MM.1S (cell line): ENCODE measurements around the gene MPP3.

Experiments used
- DNase-seq: peaks from one replicate; pipeline ENCODE4 v3.0.0-alpha.2; 2015
- H2AFZ ChIP-seq: fragments of 300-600 bp; sonication (generic); 2 replicates; pipeline ENCODE4 v1.6.0; 2016; ENCODE audit warnings: antibody characterized with exemption, low read length
- H3F3A ChIP-seq: fragments of 300-600 bp; sonication (generic); 2 replicates; pipeline ENCODE4 v1.6.1; 2016; ENCODE audit warnings: mild to moderate bottlenecking, antibody characterized with exemption, low read length, moderate library complexity, mixed read lengths; ENCODE audit not compliant: insufficient read depth
- H3K27ac ChIP-seq: fragments of 300-600 bp; sonication (generic); 2 replicates; pipeline ENCODE4 v1.5.1; 2016; ENCODE audit warnings: mild to moderate bottlenecking, low read length
- H3K27me3 ChIP-seq: fragments of 300-600 bp; sonication (generic); replicated peaks from 2 replicates; pipeline ENCODE4 v1.6.0; 2016; ENCODE audit warnings: low read length; ENCODE audit not compliant: insufficient read depth
- H3K36me3 ChIP-seq: fragments of 300-600 bp; sonication (generic); replicated peaks from 2 replicates; pipeline ENCODE4 v1.6.1; 2016; ENCODE audit warnings: mild to moderate bottlenecking, low read length, mixed read lengths; ENCODE audit not compliant: insufficient read depth
- H3K4me1 ChIP-seq: fragments of 300-600 bp; sonication (generic); 2 replicates; pipeline ENCODE4 v1.6.1; 2016; ENCODE audit warnings: low read length, mixed read lengths
- H3K4me2 ChIP-seq: fragments of 300-600 bp; sonication (generic); 2 replicates; pipeline ENCODE4 v1.6.0; 2016; ENCODE audit warnings: low read depth, low read length
- H3K4me3 ChIP-seq: fragments of 300-600 bp; sonication (generic); 2 replicates; pipeline ENCODE4 v1.5.1; 2016; ENCODE audit warnings: low read length, mixed read lengths
- H3K79me2 ChIP-seq: fragments of 300-600 bp; sonication (generic); 2 replicates; pipeline ENCODE4 v1.6.1; 2016; ENCODE audit warnings: mixed run types, low read length, mixed read lengths
- H3K9ac ChIP-seq: fragments of 300-600 bp; sonication (generic); 2 replicates; pipeline ENCODE4 v1.6.1; 2016; ENCODE audit warnings: low read length, mixed read lengths
- H3K9me2 ChIP-seq: fragments of 300-600 bp; sonication (generic); replicated peaks from 2 replicates; pipeline ENCODE4 v1.6.1; 2016; ENCODE audit warnings: mild to moderate bottlenecking, low read length, mixed read lengths; ENCODE audit not compliant: insufficient read depth
- H3K9me3 ChIP-seq: fragments of 300-600 bp; sonication (generic); replicated peaks from 2 replicates; pipeline ENCODE4 v1.6.1; 2016; ENCODE audit warnings: mild to moderate bottlenecking, low read length, mixed read lengths; ENCODE audit not compliant: insufficient read depth
- H4K20me1 ChIP-seq: fragments of 300-600 bp; sonication (generic); 2 replicates; pipeline ENCODE4 v1.6.1; 2016; ENCODE audit warnings: mild to moderate bottlenecking, low read length, moderate library complexity, mixed read lengths; ENCODE audit not compliant: insufficient read depth
- CTCF ChIP-seq: fragments of 300-600 bp; sonication (generic); IDR thresholded peaks from 2 replicates; pipeline ENCODE4 v1.5.1; 2016; ENCODE audit warnings: antibody characterized with exemption, low read length, mixed read lengths
- EZH2 ChIP-seq: fragments of 300-600 bp; sonication (generic); optimal IDR thresholded peaks from 2 replicates; pipeline ENCODE3; 2017; ENCODE audit warnings: low read depth, mild to moderate bottlenecking, antibody characterized with exemption, low read length, mixed read lengths
- EZH2phosphoT487 ChIP-seq: fragments of 300-600 bp; sonication (generic); IDR thresholded peaks from 2 replicates; pipeline ENCODE4 v1.6.1; 2018; ENCODE audit warnings: antibody characterized with exemption, low read length

MPP3 gene

DNA sequence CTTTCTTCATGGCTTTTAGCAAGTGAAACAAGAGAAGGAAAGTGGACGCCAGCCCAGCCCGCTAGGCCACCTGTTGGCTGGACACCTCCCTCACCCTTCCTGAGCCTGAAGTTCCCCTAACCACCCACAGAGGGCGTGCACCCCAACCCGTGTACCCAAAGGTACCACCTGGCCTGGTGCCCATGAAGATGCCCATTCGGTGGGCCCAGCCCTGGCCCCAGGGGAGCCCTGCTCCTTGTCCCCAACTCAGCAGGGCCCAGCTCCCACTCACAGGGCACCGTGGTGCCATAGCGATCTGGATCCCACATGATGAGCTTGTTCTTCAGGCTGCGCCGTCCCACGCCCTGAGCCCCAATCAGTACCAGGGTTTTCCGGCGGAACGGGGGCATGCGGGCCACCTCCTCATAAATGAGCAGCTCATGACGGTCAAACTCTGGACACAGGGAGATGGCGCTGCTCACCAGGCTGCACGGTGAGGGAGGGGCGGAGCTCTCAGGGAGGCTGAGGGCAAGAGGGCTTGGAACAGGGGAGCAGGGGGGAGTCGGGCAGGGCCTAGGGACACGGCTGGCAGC, 47.6 kb upstream of the MPP3 start:
- Histone ChIP-seq H3K4me3 (no peak overlapping the region), H3K27ac (no peak overlapping the region), H3F3A (no peaks in the 10 kb centered on the region), H3K9me3 (no peaks in the 10 kb centered on the region), H2AFZ (peak overlapping the region; percentile 7; the same call in 1 of the 2 replicates), H3K9ac (no peak overlapping the region), H3K27me3 (no peaks in the 10 kb centered on the region; the same call in 1 of the 2 replicates), H4K20me1 (no peaks in the 10 kb centered on the region), H3K9me2 (no peaks in the 10 kb centered on the region), H3K79me2 (no peaks in the 10 kb centered on the region), H3K4me2 (no peak overlapping the region), H3K36me3 (no peaks in the 10 kb centered on the region), H3K4me1 (no peaks in the 10 kb centered on the region)
- DNase-seq = peak; percentile 35
- TF ChIP-seq EZH2phosphoT487 = no peak
- peak; percentile 87 for TF ChIP-seq CTCF

DNA sequence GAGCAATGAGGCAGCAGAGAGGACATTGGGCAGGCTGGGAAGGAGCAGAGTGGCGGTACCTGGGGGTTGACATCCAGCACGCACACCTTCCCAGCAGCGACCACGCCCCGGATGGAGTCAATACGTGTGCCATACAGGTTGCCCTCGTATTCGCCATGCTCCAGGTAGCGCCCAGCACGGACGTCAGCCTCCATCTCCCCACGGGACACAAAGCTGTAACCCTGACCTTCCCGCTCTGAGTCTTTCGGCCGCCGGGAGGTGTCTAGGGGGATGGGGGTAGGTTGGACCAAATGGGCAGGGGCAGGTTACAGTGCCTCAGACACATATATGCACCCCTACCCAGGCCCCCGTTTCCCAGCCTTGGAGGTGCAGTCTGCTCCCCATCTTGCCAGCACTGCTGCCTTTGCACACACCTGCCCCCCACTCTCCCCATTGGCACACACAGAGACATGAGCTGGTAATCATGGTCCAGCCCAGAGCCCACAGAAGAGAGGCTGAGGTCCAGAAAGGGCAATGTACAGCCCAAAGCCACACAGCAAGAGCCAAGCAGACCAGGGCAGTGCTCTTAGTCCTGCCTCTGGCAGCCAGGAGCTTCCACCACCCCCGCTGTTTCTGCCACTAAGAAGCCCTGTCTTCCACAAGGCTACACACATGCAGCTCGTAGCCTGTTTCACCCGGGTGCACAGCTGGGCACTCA, 46.9 kb upstream of the MPP3 start:
- H3K36me3 ChIP-seq = no peaks in the 10 kb centered on the region
- H3F3A ChIP-seq = no peaks in the 10 kb centered on the region
- H4K20me1 ChIP-seq = no peaks in the 10 kb centered on the region
- H3K9ac ChIP-seq = no peak overlapping the region
- no peaks in the 10 kb centered on the region; the same call in 1 of the 2 replicates for H3K27me3 ChIP-seq
- no peak overlapping the region for H3K27ac ChIP-seq
- no peak for TF ChIP-seq CTCF
- TF ChIP-seq EZH2phosphoT487 = no peak
- no peak for TF ChIP-seq EZH2
- no peaks in the 10 kb centered on the region for H3K4me1 ChIP-seq
- no peak overlapping the region for H2AFZ ChIP-seq
- H3K79me2 ChIP-seq = no peaks in the 10 kb centered on the region
- H3K4me2 ChIP-seq = no peak overlapping the region
- no peaks in the 10 kb centered on the region for H3K9me2 ChIP-seq
- H3K9me3 ChIP-seq = no peaks in the 10 kb centered on the region
- no peak for DNase-seq
- no peak overlapping the region for H3K4me3 ChIP-seq

- H3K9ac ChIP-seq = no peak overlapping the region
These were observed 45.6 kb upstream of the MPP3 start for GRCh38 chr17:43878260-43879175.

More at GRCh38 chr17:43878260-43879175, 45.6 kb upstream of the MPP3 start:
- no peak for TF ChIP-seq EZH2phosphoT487
- TF ChIP-seq CTCF = peak; percentile 92
- H3K27ac ChIP-seq = no peak overlapping the region
- no peak overlapping the region; the same call in 1 of the 2 replicates for H2AFZ ChIP-seq
- no peaks in the 10 kb centered on the region for H3K36me3 ChIP-seq
- H3K4me2 ChIP-seq = no peak overlapping the region
- H3K9me2 ChIP-seq = no peaks in the 10 kb centered on the region
- H3F3A ChIP-seq = no peaks in the 10 kb centered on the region
- no peaks in the 10 kb centered on the region for H3K9me3 ChIP-seq
- no peaks in the 10 kb centered on the region for H3K4me1 ChIP-seq
- H3K79me2 ChIP-seq = no peaks in the 10 kb centered on the region
- H4K20me1 ChIP-seq = no peaks in the 10 kb centered on the region
- 0 out of 2 replicates have a peak, but pooled peaks cover 2% of the 10 kb centered on the region for H3K27me3 ChIP-seq
- no peak overlapping the region for H3K4me3 ChIP-seq
- peak; percentile 43 for DNase-seq
